Activated T-helper 9 cell treated with anti-CD3 and anti-CD28 coated beads, Interleukin-2, amount 50 U/mL, for 16 hours (primary cell): ENCODE results near the gene SH3PXD2B.
"Not testable (repeated sequence)": the region's sequence is repeated elsewhere in the genome, so short reads cannot be mapped to it uniquely, and the experiment has no call there.

Experiments
- DNase-seq: peaks from one replicate; pipeline ENCODE4 v3.0.0-alpha.2; 2020; ENCODE audit warnings: low read depth

The SH3PXD2B gene

GRCh38 chr5:172399826-172400225 lies 54.5 kb downstream of the SH3PXD2B start:
- DNase-seq, result no peak

DNA sequence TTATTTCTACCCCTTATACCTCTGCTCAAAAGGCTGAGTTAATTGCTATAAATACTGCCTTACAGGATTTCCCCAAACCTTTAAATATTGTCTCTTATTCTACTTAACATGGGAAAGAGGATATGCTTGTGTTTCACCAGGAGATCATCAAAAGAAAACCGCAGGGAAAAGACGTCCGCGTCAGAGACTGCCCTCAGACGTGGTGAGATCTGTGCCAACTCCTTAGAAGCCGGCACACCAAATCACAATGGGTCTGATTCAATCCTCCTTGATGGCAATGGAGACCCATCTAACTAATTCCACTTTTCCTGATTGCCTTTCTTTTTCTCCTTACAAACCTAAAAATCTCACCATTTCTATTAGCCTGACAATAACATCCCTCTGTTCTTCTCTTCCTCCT lies 55.0 kb downstream of the SH3PXD2B start:
- no peak for DNase-seq

DNA sequence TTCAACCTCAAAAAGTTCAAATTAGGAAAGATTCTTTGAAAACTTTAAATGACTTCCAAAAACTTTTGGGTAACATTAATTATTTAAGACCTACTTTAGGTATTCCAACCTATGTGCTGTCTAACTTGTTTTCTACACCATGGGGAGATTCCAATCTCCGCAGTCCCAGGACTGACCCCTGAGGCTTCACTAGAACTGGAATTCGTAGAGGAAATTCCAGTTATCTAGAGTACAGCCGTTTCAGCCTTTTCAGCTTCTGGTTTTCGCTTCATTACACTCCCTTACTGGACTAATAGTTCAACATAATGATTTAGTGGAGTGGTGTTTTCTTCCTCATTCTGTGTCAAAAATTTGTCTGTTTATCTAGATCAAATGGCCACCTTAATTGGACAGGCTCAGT lies 55.7 kb downstream of the SH3PXD2B start:
- DNase-seq, result not testable (repeated sequence)

- DNase-seq, result not testable (repeated sequence)
Measured at GRCh38 chr5:172396994-172397393, 57.3 kb downstream of the SH3PXD2B start.

DNA sequence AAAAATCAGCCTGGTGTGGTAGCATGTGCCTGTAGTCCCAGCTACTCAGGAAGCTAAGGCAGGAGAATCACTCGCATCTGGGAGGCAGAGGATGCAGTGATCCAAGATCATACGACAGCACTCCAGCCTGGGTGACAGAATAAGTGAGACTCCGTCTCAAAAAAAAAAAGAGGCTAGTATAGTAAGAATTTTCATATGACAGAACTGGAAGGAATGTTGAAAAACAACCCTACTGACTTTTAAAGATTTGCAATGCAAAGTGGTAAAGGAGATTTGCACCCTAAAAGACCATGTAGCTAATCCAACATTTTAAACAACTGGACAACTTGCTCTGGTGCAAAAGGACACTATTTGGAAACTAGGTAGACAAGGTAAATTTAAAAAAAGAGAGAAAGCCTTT lies 58.1 kb downstream of the SH3PXD2B start:
- no peak for DNase-seq

DNA sequence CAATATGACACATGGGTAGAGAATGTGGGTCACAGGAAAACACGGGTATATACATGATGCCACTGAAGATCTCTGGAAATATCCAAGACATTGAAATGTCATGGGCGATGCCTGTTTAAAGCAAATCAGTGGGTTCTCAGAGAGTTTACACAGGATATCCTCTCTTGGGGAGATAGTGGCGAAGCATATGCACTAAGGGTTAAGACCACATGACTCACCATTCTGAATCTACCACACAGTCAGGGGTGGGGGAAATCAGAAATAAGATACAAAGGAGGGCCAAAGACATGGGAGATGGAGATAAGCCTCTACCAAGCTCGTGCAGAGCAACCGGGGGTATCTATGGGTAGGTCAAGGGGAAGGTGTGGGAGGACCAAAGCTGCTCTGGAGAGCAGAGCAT lies 58.8 kb downstream of the SH3PXD2B start:
- no peak for DNase-seq

DNA sequence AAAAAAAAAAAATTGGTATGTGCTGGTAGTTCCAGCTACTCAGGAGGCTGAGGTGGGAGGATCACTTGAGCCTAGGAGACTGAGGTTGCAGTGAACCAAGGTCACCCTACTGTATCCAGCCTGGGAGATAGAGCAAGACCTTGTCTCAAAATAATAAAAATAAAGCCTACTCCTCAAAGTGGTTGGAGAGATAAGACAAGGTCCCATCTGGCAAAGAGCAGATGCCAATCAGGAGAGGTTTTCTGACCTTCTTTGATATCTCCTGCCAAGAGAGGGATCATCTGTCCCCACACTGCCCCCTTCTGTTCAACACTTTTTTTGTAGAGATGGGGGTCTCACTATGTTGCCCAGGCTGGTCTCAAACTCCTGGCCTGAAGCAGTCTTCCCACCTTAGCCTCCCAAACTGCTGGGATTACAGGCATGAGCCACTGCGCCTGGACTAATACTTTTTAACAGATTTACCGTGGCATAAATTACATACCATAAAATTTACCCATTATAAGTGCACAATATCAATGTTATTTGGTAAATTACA lies 64.7 kb downstream of the SH3PXD2B start:
- no peak for DNase-seq

GRCh38 chr5:172388246-172388733 lies 66.0 kb downstream of the SH3PXD2B start:
- no peak for DNase-seq

- no peak for DNase-seq
Measured at GRCh38 chr5:172385707-172386106, 68.6 kb downstream of the SH3PXD2B start.

- DNase-seq, result no peak
Measured at GRCh38 chr5:172385010-172385563, 69.2 kb downstream of the SH3PXD2B start.

DNA sequence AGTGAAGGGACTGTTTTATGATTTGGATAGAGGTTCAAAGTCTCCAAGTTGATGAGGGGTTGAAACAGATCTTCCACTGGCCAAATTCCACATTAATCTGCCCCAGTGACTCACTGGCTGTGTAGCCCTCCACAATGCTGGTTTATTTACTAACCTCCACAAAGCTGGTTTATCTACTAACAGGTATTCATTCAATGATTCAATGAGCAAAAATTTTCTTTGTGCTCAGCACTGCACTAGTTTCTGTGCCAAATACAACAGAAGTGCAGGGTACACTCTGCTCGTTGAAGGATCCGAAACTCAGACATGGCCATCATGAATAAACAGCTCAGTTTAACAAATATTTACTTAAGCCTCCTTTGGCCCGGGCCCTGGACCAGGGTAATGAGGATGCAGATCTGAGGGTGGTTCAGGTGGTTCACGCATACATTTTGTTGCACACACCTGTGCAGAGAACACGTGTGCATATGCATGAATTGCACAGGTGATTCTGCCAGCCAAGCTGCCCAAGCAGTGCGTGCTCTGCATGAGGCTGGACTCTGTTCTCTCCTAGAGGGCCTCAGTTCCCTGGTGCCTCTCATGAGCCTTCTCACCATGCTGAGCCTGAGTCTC lies 71.0 kb downstream of the SH3PXD2B start:
- no peak for DNase-seq

DNA sequence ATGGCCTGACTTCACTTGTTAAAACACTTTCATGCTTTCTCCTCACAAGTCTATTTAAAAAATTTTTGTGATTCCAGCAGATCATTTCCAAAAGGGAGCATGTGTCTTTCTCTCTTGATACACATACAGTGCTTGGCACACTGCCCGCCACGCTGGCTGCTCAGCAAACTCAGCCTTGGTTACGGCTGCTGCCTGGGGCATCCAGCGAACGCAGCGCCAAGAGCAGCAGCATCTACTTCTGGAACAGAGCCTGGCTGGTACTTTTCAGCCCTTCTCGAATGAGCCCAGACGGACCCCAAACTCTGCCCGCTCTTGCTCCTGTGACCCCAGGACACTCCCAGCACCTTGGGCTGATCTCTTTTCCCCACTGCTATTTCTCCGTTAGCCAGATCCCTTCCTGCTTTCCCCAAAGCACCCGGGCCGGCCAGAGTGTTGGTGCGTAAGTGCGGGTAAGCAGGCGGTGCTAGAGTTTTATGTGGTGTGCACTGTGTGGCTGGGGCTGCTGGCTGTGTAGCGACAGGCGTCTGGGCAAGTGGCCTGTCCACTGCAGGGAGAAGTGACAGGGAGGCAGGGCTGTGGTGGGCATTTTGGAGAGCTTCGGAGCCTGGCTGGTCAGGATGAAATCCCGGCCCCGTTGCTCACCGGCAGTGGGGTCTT lies 73.2 kb downstream of the SH3PXD2B start:
- DNase-seq, result no peak

DNA sequence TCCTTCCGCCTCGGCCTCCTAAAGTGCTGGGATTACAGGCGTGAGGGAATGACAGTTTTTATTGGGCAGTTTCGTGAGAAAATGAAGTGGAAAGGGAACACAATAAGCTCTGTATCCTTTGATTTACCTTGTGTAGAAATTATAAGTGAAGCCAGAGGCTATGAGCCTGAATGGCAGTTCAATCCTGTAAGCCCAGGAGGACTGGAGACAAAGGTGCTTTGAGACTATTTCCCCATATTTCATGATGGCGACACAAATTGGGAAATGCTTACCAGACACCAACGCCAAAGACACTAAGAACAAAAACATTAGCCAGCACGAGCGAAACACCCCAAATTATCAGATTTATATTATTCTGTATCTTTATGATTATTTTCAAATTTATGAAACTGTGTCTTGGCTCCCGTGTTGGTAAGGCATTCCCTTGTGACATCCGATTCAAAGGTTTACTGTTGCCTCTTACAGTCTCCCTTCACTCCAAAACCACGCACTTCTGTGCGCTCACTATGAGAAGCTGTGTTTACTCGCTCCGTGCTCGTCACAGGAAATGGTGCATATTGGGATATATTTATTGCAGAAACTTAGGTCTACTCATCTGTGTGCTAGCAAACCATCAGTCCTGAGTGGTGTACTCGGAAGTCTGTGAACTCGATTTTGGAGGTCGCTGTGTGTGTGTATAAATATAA lies 73.9 kb downstream of the SH3PXD2B start:
- no peak for DNase-seq

GRCh38 chr5:172379481-172379880 lies 74.8 kb downstream of the SH3PXD2B start:
- no peak for DNase-seq

- DNase-seq, result no peak
Measured at GRCh38 chr5:172377856-172378255, 76.5 kb downstream of the SH3PXD2B start.

DNA sequence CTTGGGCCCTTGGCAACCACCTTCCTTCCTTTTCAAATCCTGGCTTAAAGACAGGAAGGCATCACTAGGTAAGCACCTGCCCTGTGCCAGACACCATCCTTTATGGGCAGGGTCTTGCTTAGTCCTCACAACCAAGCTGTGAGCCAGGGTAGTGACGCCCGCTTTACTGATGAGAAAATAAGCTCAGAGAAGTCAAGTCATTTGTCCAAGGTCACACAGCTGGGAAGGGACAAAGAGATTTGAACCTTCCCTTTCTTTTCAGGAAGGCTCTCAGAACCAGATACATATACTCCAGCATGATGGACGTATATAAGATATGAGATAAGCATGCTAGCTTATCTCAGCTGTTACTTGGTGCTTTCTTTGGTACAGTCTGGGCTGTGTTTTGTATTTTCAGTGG lies 76.9 kb downstream of the SH3PXD2B start:
- no peak for DNase-seq

- no peak for DNase-seq
Measured at GRCh38 chr5:172374783-172375182, 79.5 kb downstream of the SH3PXD2B start.

- no peak for DNase-seq
Measured at GRCh38 chr5:172373680-172374079, 80.6 kb downstream of the SH3PXD2B start.

DNA sequence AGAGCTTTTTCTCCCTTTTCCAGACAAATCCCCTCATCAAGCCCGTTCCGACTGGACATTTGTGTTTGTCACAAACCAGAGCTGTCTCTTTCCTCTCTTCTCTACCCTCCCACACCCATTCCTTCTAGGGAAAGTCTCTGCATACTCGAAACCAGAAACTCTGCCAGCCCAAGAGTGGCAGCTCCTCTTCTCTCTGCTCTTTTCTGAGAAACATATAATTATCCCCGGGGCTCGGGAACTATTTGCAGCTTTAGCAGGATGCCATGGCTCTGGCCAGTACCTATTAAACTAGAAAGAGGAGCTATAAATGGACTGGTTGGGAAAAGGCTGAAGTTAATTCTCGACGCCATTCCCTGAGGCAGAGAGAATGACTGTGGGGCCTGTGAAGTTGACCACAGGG lies 82.6 kb downstream of the SH3PXD2B start:
- no peak for DNase-seq

DNA sequence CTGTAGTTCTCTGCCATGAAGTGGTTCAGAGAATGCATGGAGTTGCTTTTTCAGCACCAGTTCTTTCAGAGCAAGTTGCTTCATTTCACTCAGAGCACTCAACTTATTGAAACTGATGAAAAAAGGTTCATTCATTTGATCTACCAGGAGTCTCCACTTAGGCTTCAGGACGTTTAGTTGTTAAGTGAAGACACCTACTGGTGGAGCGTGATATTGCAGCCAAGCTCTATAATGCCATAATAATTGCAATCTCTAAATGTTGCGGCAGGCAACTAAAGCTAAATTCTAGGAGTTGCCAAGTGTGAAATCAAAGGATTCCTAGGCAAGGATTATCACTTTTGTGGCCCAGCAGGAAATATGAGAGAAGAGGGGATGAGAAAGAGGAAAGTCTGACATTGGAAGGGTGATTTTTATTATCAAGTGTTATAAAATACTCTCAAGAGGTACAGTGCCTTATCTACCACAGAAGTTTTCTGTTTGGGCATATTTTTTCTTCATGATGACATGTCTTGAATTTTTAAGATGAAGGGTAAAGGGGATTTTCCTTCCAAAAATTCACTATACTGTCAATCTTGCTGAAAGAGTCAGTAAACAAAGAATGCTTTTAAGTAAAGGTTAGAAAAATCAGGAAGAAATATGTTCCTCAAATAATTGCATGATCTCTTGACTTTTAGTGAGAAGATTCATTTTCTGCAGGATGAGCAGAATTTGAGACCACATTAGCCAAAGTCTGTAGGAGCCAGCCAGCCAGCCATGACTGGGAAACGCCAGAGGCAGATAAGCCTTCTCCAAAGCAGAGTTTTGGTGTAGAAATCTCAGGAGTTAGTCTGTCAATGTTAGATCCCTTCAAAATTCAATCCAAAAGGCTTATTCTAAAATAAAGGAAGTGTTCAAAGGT lies 83.4 kb downstream of the SH3PXD2B start:
- no peak for DNase-seq

DNA sequence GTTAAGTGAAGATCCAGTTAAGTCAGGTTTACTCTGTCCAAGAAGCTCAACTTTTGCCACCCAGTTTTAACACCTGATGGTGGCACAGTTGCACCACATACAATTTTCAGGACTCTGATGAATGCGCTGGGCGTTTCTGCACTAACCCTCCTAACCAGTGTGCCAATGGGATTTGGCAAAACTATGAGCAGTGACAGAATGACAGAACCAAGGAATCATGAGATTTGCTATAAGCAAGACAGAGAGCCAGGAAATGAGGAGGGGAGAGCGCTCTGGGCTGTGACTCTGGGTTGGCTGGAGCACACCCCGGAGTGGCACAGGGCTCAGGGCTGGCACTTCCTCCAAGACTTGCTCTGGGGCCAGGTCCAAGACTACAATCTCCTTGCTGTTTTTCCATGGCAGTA lies 84.1 kb downstream of the SH3PXD2B start:
- DNase-seq, result no peak

- not testable (repeated sequence) for DNase-seq
Measured at GRCh38 chr5:172368699-172369098, 85.6 kb downstream of the SH3PXD2B start.
